IMR-90 (cell line): ENCODE measurements around the gene XPO4. TPM values are rescaled to one million over a fixed set of nuclear protein-coding genes. Genes with fewer than 3 reads are reported as not detected.
"Not testable (repeated sequence)": the region's sequence is repeated elsewhere in the genome, so short reads cannot be mapped to it uniquely, and the experiment has no call there.

ENCODE experiments used
- ATAC-seq: fragments of 200-7000 bp; cut with Tn5 transposase; 2 replicates; pipeline ENCODE4 v1.9.1; 2020; ENCODE audit warnings: low read depth, mild to moderate bottlenecking, moderate library complexity
- BruUV-seq: library from RNA; stranded (reverse); fragments of 400-500 nt; replicated peaks from 2 replicates; lab custom pipeline; 2021; lab: Mats Ljungman, UMichigan
- CTCF ChIA-PET: fragments of 300-600 bp; formaldehyde crosslinking; extraction: SDS; loops from one replicate; lab custom pipeline; 2021; ENCODE audit warnings: antibody characterized with exemption; lab: Yijun Ruan, JAX
- POLR2A ChIA-PET: fragments of 300-600 bp; sonication (Branson Sonifier 250); formaldehyde crosslinking; loops from one replicate; lab custom pipeline; 2022; ENCODE audit warnings: antibody characterized with exemption; ENCODE audit not compliant: unreplicated experiment; lab: Charles Lee
- DNase-seq: peaks from one replicate; pipeline ENCODE4 v3.0.0; 2013
- H2AFZ ChIP-seq: replicated peaks from 2 replicates; pipeline ENCODE3; 2013; ENCODE audit warnings: low read length, mild to moderate bottlenecking; ENCODE audit not compliant: poor library complexity
- H2AK5ac ChIP-seq: 2 replicates; pipeline ENCODE4 v1.6.1; 2013; ENCODE audit warnings: low read depth, low read length, inconsistent platforms
- H2AK9ac ChIP-seq: replicated peaks from 2 replicates; pipeline ENCODE3; 2013; ENCODE audit warnings: mild to moderate bottlenecking, low read depth, low read length, moderate library complexity; ENCODE audit not compliant: poor library complexity
- H2BK120ac ChIP-seq: 2 replicates; pipeline ENCODE4 v1.6.1; 2013; ENCODE audit warnings: low read depth, low read length, inconsistent platforms
- H2BK15ac ChIP-seq: 3 replicates; pipeline ENCODE4 v1.6.1; 2013; ENCODE audit warnings: low read depth, low read length, inconsistent platforms
- H2BK20ac ChIP-seq: 2 replicates; pipeline ENCODE4 v1.6.1; 2013; ENCODE audit warnings: low read depth, mild to moderate bottlenecking, inconsistent platforms, low read length, moderate library complexity
- H2BK5ac ChIP-seq: 2 replicates; pipeline ENCODE4 v1.6.1; 2013; ENCODE audit warnings: mild to moderate bottlenecking, low read depth, low read length, inconsistent platforms; ENCODE audit not compliant: poor library complexity, severe bottlenecking
- H3K14ac ChIP-seq: replicated peaks from 2 replicates; pipeline ENCODE4 v1.6.1; 2013; ENCODE audit warnings: low read depth, low read length, inconsistent platforms
- H3K18ac ChIP-seq: 2 replicates; pipeline ENCODE4 v1.6.1; 2013; ENCODE audit warnings: low read depth, low read length, control low read depth
- H3K23ac ChIP-seq: 2 replicates; pipeline ENCODE4 v1.6.1; 2013; ENCODE audit warnings: low read depth, low read length, inconsistent platforms
- H3K27ac ChIP-seq: 2 replicates; pipeline ENCODE4 v1.5.1; 2013; ENCODE audit warnings: mild to moderate bottlenecking, control low read depth, low read length; ENCODE audit not compliant: insufficient read depth
- H3K27me3 ChIP-seq: 2 replicates; pipeline ENCODE4 v1.6.1; 2013; ENCODE audit warnings: low read length; ENCODE audit not compliant: control insufficient read depth, insufficient read depth
- H3K36me3 ChIP-seq: 2 replicates; pipeline ENCODE4 v1.6.1; 2013; ENCODE audit warnings: low read length, mixed read lengths; ENCODE audit not compliant: control insufficient read depth, insufficient read depth
- H3K4ac ChIP-seq: 2 replicates; pipeline ENCODE4 v1.6.1; 2013; ENCODE audit warnings: low read depth, low read length, inconsistent platforms
- H3K4me1 ChIP-seq: 2 replicates; pipeline ENCODE4 v1.6.1; 2013; ENCODE audit warnings: low read length, mixed read lengths; ENCODE audit not compliant: control insufficient read depth, insufficient read depth
- H3K4me2 ChIP-seq: 2 replicates; pipeline ENCODE4 v1.6.1; 2013; ENCODE audit warnings: low read depth, mild to moderate bottlenecking, control low read depth, low read length, moderate library complexity
- H3K4me3 ChIP-seq: 2 replicates; pipeline ENCODE4 v1.5.1; 2013; ENCODE audit warnings: low read depth, mild to moderate bottlenecking, control low read depth, low read length, moderate library complexity; ENCODE audit not compliant: insufficient read depth
- H3K56ac ChIP-seq: 2 replicates; pipeline ENCODE4 v1.6.1; 2013; ENCODE audit warnings: low read length, inconsistent platforms; ENCODE audit not compliant: insufficient read depth; ENCODE audit errors: extremely low read depth
- H3K79me1 ChIP-seq, 2 experiments: 2 replicates each; pipeline ENCODE4 v1.6.1; 2013; ENCODE audit warnings: low read length in 2 of 2, inconsistent platforms in 1 of 2, low read depth in 1 of 2
- H3K9ac ChIP-seq: 2 replicates; pipeline ENCODE4 v1.6.1; 2013; ENCODE audit warnings: low read depth, low read length, control low read depth
- H3K9me1 ChIP-seq: 2 replicates; pipeline ENCODE4 v1.6.1; 2013; ENCODE audit warnings: low read length, inconsistent platforms; ENCODE audit not compliant: insufficient read depth
- H3K9me3 ChIP-seq: 2 replicates; pipeline ENCODE4 v1.6.1; 2013; ENCODE audit warnings: low read length; ENCODE audit not compliant: control insufficient read depth, insufficient read depth
- H4K20me1 ChIP-seq: 2 replicates; pipeline ENCODE4 v1.6.1; 2013; ENCODE audit warnings: low read length, inconsistent platforms; ENCODE audit not compliant: insufficient read depth
- H4K5ac ChIP-seq: 2 replicates; pipeline ENCODE4 v1.6.1; 2013; ENCODE audit warnings: mild to moderate bottlenecking, low read depth, low read length, control low read depth
- H4K8ac ChIP-seq, 2 experiments: 2 replicates each; pipeline ENCODE4 v1.6.1; 2013; ENCODE audit warnings: low read depth in 2 of 2, low read length in 2 of 2, control low read depth in 1 of 2, inconsistent platforms in 1 of 2
- H4K91ac ChIP-seq: 2 replicates; pipeline ENCODE4 v1.6.1; 2013; ENCODE audit warnings: low read depth, low read length, inconsistent platforms; ENCODE audit not compliant: insufficient read depth
- FOS ChIP-seq: fragments of 150-350 bp; IDR thresholded peaks from 2 replicates; pipeline ENCODE4 v1.6.1; 2016; ENCODE audit warnings: low read depth, low read length
- MXI1 ChIP-seq: IDR thresholded peaks from 2 replicates; pipeline ENCODE4 v1.6.1; 2012; ENCODE audit warnings: low read depth, mild to moderate bottlenecking, low read length, moderate library complexity, borderline replicate concordance
- NFE2L2 ChIP-seq: fragments of 150-350 bp; IDR thresholded peaks from 2 replicates; pipeline ENCODE4 v1.6.1; 2016; ENCODE audit warnings: low read depth, mild to moderate bottlenecking, low read length
- POLR2A ChIP-seq: IDR thresholded peaks from 2 replicates; pipeline ENCODE4 v1.6.1; 2012; ENCODE audit warnings: mild to moderate bottlenecking, low read depth, low read length
- RAD21 ChIP-seq: IDR thresholded peaks from 2 replicates; pipeline ENCODE4 v1.6.1; 2012; ENCODE audit warnings: low read length, improper control_type of control experiment
- RCOR1 ChIP-seq: IDR thresholded peaks from 2 replicates; pipeline ENCODE4 v1.6.1; 2012; ENCODE audit warnings: mild to moderate bottlenecking, low read length, improper control_type of control experiment; ENCODE audit not compliant: insufficient replicate concordance
- RFX5 ChIP-seq: IDR thresholded peaks from 2 replicates; pipeline ENCODE4 v1.8.0; 2012; ENCODE audit warnings: low read depth, mild to moderate bottlenecking, low read length, moderate library complexity
- WGBS, 2 experiments: methylation state at CpG; one replicate each; pipeline versions ENCODE4 v1.1.5 to v1.1.7; 2013; ENCODE audit warnings: missing lambda C conversion rate in 2 of 2; ENCODE audit not compliant: insufficient read length in 1 of 2; ENCODE audit errors: extremely low coverage in 2 of 2; 5-methylcytosine and 5-hydroxymethylcytosine counted together
- dilution Hi-C: fragments of 300-500 bp; cut with HindIII; formaldehyde crosslinking; loops from one replicate; pipeline ENCODE4 v1.14.3; 2018; ENCODE audit warnings: low sequenced_read_pairs; ENCODE audit not compliant: unreplicated experiment
- in situ Hi-C: fragments of 300-500 bp; cut with MboI; formaldehyde crosslinking; loops from 3 replicates; pipeline ENCODE4 v1.14.3; 2019; ENCODE audit warnings: low sequenced_read_pairs, inconsistent platforms, mixed read lengths
- intact Hi-C: fragments of 100-400 bp; cut with micrococcal nuclease; formaldehyde crosslinking; loops from 2 replicates; pipeline ENCODE4 v1.10.0; 2022
- polyA plus RNA-seq, 3 experiments: library from polyadenylated mRNA; depleted of rRNA; stranded (reverse); fragments of >200 nt; gene quantifications; 2 replicates each; pipeline ENCODE4 v1.2.3, GENCODE V29; 2012; ENCODE audit warnings: low replicate concordance in 1 of 3
- total RNA-seq: library from RNA; depleted of rRNA; stranded (reverse); fragments of >200 nt; gene quantifications from 2 replicates; pipeline ENCODE4 v1.2.3, GENCODE V29; 2012
- TF ChIP-seq, protein P1 (sequence below): fragments of 150-350 bp; IDR thresholded peaks from 2 replicates; pipeline ENCODE4 v1.6.1; 2016; ENCODE audit warnings: low read depth, mild to moderate bottlenecking, low read length, moderate library complexity, borderline replicate concordance

XPO4 gene
- total and polyA plus RNA-seq, 2 of the 4 experiments (the other 2 are of a cell fraction) = 5.0 to 21.1 TPM

DNA sequence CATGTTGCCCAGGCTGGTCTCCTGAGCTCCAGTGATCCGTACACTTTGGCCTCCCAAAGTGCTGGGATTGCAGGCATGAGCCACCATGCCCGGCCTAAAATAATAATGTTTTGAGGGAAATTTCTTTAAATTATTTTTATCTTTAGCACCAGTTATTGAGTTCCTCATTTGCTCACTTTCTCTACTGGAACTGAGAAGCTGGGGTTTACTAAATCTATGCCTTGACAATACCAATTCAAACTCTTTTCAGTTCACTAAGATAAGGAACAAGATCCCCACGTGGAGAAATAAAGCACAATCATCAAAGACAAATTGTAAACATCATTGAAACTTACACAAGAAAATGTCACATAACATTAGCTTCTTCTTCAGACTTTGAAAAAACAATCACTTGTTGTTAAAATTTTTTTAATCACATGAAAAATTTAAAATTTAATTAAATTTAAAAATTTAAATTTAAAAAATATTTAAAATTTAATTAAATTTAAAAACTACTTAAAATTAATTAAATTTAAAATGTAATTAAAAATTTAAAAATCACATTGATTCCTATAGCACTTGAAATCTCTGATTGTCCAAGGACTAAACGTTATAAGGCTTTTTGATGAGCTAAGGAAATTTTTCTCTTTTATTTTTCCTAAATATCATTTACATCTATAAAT lies 25.2 kb upstream of the XPO4 start:
- no peak overlapping the region for H2BK20ac ChIP-seq
- no peaks in the 10 kb centered on the region for H4K20me1 ChIP-seq
- no peak overlapping the region for H4K91ac ChIP-seq
- H2BK5ac ChIP-seq = no peak overlapping the region
- no peak overlapping the region for H3K4me2 ChIP-seq
- no peaks in the 10 kb centered on the region for H3K36me3 ChIP-seq
- no peak overlapping the region for H2BK120ac ChIP-seq
- BruUV-seq = no TSS peak
- no peaks in the 10 kb centered on the region for H3K9me3 ChIP-seq
- no peak overlapping the region for H3K14ac ChIP-seq
- no peaks in the 10 kb centered on the region for H3K79me1 ChIP-seq
- no peak overlapping the region for H4K8ac ChIP-seq
- in situ Hi-C loops (loop anchor here (5.0 to 10.0 kb wide), 2 partner anchors 435 to 743 kb away; no protein-coding TSS in a partner anchor), intact Hi-C loops (loop anchor here (5.0 kb wide), 1 partner anchor 745 kb away; no protein-coding TSS in a partner anchor), dilution Hi-C loops (no loop called here)
- H2AFZ ChIP-seq = no peak overlapping the region
- H3K9ac ChIP-seq = no peak overlapping the region
- H3K9me1 ChIP-seq = no peaks in the 10 kb centered on the region
- no peak overlapping the region for H4K5ac ChIP-seq
- H3K23ac ChIP-seq = no peak overlapping the region
- no peak for DNase-seq
- H3K4me1 ChIP-seq = no peaks in the 10 kb centered on the region
- no peak overlapping the region for H2AK9ac ChIP-seq
- 0 out of 2 replicates have a peak, but pooled peaks cover 2% of the 10 kb centered on the region for H3K27me3 ChIP-seq
- ATAC-seq = no peak
- ChIA-PET POLR2A (no interaction called here), CTCF (no interaction called here)
- TF ChIP-seq MXI1 (no peak), POLR2A (no peak), RCOR1 (no peak), FOS (no peak), NFE2L2 (no peak), RFX5 (no peak), RAD21 (no peak)
- TF ChIP-seq, protein P1, sequence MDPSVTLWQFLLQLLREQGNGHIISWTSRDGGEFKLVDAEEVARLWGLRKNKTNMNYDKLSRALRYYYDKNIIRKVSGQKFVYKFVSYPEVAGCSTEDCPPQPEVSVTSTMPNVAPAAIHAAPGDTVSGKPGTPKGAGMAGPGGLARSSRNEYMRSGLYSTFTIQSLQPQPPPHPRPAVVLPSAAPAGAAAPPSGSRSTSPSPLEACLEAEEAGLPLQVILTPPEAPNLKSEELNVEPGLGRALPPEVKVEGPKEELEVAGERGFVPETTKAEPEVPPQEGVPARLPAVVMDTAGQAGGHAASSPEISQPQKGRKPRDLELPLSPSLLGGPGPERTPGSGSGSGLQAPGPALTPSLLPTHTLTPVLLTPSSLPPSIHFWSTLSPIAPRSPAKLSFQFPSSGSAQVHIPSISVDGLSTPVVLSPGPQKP = no peak
- H2AK5ac ChIP-seq = no peak overlapping the region
- WGBS, 2 experiments = no CpG with 5 or more reads among the region's 4 CpGs
- H2BK15ac ChIP-seq = no peak overlapping the region
- no peak overlapping the region for H3K4ac ChIP-seq
- H3K56ac ChIP-seq = no peak overlapping the region
- H3K4me3 ChIP-seq = no peak overlapping the region
- H3K18ac ChIP-seq = no peak overlapping the region
- H3K27ac ChIP-seq = no peak overlapping the region

DNA sequence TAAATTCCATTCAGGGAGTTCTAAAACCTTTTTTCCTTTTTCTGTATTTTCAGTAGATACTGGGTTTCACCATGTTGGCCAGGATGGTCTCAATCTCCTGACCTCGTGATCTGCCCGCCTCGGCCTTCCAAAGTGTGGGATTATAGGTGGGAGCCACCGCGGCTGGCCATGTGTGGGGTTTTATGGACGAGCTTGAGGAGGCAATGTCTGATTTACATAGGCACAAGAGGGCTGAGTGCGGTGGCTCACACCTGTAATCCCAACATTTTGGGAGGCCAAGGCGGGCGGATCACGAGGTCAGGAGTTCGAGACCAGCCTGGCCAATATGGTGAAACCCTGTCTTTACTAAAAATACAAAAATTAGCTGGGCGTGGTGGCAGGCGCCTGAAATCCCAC lies 22.8 kb upstream of the XPO4 start:
- H3K9me1 ChIP-seq, H3K4me1 ChIP-seq, H2AFZ ChIP-seq, H2BK15ac ChIP-seq, H3K4ac ChIP-seq, POLR2A ChIA-PET, H3K23ac ChIP-seq, H3K4me3 ChIP-seq, H3K27ac ChIP-seq, H3K36me3 ChIP-seq, H2BK120ac ChIP-seq, H4K91ac ChIP-seq, H2BK5ac ChIP-seq, H4K8ac ChIP-seq, H3K56ac ChIP-seq, ATAC-seq, DNase-seq, H3K27me3 ChIP-seq, H2BK20ac ChIP-seq, BruUV-seq, H3K9ac ChIP-seq, H3K14ac ChIP-seq, H3K79me1 ChIP-seq, H3K18ac ChIP-seq, H2AK9ac ChIP-seq, dilution Hi-C loops, H2AK5ac ChIP-seq, H3K9me3 ChIP-seq, H4K5ac ChIP-seq, H3K4me2 ChIP-seq, H4K20me1 ChIP-seq: not testable (repeated sequence)
- in situ Hi-C loops (loop anchor here (5.0 to 10.0 kb wide), 2 partner anchors 433 to 741 kb away; no protein-coding TSS in a partner anchor), intact Hi-C loops (loop anchor here (1.0 to 5.0 kb wide), 3 partner anchors 97 to 743 kb away; no protein-coding TSS in a partner anchor)
- CTCF ChIA-PET = interaction anchor here (0.5 to 1.6 kb wide), 11 partner anchors 11 to 661 kb away, joined by 3 to 8 read pairs (median 5); partner anchors contain the start of gene IL17D
- no CpG with 5 or more reads among the region's 13 CpGs for WGBS, 2 experiments
